ENCODE data around the gene PIBF1.
"Not testable (repeated sequence)": the region's sequence is repeated elsewhere in the genome, so short reads cannot be mapped to it uniquely, and the experiment has no call there.

PIBF1 gene

DNA sequence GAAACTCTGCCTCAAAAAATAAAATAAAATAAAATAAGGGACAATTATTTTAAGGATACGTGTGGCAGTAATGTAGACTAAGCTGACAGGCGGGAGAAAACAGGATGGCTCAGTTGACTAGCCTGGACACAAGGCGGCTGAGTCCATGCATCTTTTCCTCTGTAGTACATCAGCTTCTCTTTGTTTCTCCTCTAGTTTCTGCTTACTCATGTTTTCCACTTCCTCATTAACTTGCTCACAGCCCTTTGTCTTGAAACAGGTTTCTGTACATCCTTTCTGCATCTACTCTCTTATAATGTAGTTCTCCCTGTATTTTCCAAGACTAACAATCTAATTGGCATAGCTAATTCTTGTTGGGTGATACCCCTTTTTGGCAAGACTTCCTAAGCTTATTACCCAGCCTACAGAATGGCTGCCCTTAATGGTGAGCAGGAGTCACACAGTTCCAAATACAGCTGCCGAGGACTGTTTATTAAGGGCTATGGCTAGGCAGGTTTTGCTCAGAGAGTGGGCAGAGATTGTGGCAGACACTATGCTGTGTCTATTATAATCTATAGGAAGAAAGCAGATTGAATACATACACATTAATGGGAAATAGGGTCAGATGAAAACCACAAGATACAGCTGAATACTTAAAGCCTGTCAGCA is 218.2 kb downstream of the PIBF1 start:
- no peak for DNase-seq (ENCODE audit: low read depth in 3 of 3, low spot score in 1 of 3)

DNA sequence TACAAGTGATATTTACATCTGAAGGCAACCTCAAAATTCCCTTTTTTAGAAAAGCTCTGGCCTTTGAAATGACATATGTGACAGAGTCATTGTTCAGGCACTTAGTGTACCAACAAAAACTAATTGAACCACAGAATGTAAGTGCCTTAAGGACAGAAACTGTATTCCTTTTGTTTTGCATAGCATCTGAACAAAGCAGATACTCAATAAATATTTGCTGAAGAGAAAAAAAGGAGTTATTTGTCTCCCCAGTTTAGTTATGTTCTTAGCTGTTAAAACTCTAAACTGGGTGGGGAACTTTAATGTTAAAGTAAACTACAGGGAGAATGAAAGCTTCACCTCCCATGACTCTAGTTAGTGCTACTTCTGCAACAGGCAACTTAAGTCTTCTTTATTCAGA is 220.0 kb downstream of the PIBF1 start:
- DNase-seq (ENCODE audit: low read depth in 3 of 3, low spot score in 1 of 3): no peak

- DNase-seq (ENCODE audit: low read depth in 3 of 3, low spot score in 1 of 3): no peak
Measured at GRCh38 chr13:73011751-73012150, 229.8 kb downstream of the PIBF1 start.

GRCh38 chr13:73015805-73016204 is 233.9 kb downstream of the PIBF1 start:
- DNase-seq (ENCODE audit: low read depth in 3 of 3, low spot score in 1 of 3): no peak

DNA sequence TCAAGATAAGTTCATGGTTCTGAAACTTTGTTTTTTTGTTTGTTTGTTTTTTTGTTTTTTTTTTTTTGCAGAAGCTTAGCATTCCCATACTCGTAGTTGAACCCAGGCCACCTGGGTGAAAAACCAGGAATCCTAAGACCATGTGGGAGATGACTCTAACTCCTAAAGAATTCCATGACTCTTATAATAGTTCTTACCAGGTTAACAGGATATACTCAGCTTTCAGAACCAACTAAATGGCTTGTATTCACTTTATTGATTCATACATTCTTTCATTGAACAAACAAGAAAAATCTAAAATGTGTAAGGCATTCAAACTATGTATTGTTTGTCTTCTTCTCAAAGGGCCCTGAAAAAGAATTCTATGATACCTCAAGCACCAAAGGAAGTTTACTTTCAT is 236.4 kb downstream of the PIBF1 start:
- no peak for DNase-seq (ENCODE audit: low read depth in 3 of 3, low spot score in 1 of 3)

GRCh38 chr13:73025217-73026012 is 243.5 kb downstream of the PIBF1 start:
- no peak for DNase-seq (ENCODE audit: low read depth in 3 of 3, low spot score in 1 of 3)

DNA sequence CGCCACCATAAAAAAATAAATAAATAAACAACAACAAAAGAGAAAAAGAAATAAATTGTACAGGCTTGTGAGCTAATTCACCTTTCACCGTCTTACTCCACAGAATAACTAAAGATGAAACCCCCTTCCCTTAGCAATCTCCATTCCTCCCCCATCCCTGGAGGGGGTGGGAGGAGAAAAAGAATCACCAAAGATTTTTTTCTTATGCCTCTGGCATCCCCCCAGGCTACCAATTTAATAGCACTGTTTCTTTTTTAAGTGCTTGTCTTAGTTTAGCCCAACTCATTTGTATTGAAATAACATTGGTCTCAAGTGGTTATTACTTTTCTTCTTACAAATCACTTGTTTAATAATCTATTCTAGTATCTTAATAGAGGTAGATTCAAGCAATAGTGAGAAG is 253.0 kb downstream of the PIBF1 start:
- DNase-seq (ENCODE audit: low read depth in 3 of 3, low spot score in 1 of 3): no peak

- no peak for DNase-seq (ENCODE audit: low read depth in 3 of 3, low spot score in 1 of 3)
Measured at GRCh38 chr13:73035660-73036059, 253.7 kb downstream of the PIBF1 start.

- no peak for DNase-seq (ENCODE audit: low read depth in 3 of 3, low spot score in 1 of 3)
Measured at GRCh38 chr13:73036566-73036965, 254.6 kb downstream of the PIBF1 start.

- DNase-seq (ENCODE audit: low read depth in 3 of 3, low spot score in 1 of 3): no peak
Measured at GRCh38 chr13:73038064-73038463, 256.1 kb downstream of the PIBF1 start.

GRCh38 chr13:73039201-73040108 is 257.5 kb downstream of the PIBF1 start:
- no peak for DNase-seq (ENCODE audit: low read depth in 3 of 3, low spot score in 1 of 3)

DNA sequence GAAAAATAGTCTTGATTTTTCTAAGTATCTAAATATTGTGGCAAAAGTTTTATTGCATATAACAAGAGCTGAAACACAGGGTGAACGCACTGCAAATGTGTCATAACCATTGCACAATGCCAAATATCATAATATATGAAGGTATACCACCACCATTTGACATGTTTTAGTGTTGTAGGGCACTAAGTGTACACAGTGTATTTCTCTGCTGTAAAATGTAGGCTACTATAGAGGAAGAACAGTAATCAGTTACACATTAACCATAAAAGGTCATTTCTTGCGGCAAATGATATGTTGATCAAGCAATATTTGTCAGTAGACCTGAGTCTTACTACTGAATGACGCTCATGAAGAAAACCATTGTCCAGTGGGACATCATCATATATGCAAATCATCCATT is 258.6 kb downstream of the PIBF1 start:
- DNase-seq (ENCODE audit: low read depth in 3 of 3, low spot score in 1 of 3): no peak

GRCh38 chr13:73040968-73041596 is 259.1 kb downstream of the PIBF1 start:
- no peak for DNase-seq (ENCODE audit: low read depth in 3 of 3, low spot score in 1 of 3)

GRCh38 chr13:73045031-73045430 is 263.1 kb downstream of the PIBF1 start:
- DNase-seq (ENCODE audit: low read depth in 3 of 3, low spot score in 1 of 3): no peak

DNA sequence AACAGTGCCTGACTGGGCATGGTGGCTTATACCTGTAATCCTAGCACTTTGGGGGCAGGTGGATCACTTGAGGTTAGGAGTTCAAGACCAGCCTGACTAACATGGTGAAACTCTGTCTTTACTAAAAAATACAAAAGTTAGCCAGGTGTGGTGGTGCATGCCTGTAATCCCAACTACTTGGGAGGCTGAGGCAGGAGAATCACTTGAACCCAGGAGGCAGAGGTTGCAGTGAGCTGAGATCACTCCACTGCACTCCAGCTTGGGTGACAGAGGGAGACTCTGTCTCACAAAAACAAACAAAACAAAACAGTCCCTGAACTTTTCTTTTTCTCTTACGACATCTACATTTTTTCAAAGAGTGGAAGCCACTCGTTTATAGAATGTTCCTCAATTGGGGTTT is 266.7 kb downstream of the PIBF1 start:
- not testable (repeated sequence) for DNase-seq (ENCODE audit: low read depth in 3 of 3, low spot score in 1 of 3)

GRCh38 chr13:73054712-73055111 is 272.8 kb downstream of the PIBF1 start:
- no peak for DNase-seq (ENCODE audit: low read depth in 3 of 3, low spot score in 1 of 3)

DNA sequence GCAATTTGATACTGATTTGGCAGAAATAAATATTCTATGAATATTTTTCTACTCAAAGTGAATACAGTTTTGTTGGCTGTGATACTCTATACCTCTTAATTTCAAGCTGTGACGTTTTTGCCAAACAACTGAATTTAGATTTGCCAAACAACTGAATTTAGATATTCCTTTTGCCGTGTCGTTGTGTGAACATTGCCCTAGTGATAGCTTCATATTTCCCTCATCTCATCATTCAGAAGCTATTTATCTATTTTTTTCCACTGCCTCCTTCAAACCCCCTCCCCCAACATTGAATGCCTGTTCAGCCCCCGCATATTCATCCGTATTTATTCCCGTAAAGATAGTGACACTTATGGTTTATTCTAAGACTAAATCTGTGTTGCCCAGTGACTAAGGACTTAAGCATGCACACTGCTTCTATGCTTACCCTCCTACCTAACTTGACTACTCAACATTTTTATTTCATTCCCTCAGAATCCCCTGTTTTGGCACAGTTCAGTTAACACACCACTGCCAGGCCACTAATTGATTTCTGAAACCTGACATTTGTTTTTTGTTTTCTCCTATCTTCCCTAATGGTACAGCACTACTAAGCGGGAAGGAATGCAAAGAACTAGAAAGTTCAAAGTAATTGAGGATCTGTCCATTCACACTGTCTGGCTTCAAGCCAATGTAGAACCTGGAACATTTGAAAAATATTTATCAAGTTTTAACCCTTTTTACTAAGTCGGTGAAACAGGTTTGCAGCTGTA is 274.1 kb downstream of the PIBF1 start:
- DNase-seq (ENCODE audit: low read depth in 3 of 3, low spot score in 1 of 3): no peak

DNA sequence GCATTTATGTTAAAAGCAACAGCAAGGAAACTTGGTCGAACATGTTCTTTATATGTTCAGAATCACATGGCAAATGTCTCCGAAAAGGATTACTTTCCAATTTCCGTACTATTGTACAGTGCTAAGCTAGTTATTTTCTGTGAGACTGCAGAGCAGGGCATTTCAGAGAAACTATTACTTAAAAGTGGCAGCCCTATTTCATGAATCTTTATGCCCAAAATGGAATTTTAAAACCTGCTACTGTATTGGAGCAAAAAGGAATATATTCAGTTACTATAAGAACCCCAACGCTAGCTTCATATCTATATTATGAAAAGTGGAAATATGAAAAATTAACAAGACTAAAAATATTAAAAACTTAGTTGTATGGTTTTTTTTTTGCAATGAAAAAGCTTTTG is 274.6 kb downstream of the PIBF1 start:
- no peak for DNase-seq (ENCODE audit: low read depth in 3 of 3, low spot score in 1 of 3)

- no peak for DNase-seq (ENCODE audit: low read depth in 3 of 3, low spot score in 1 of 3)
Measured at GRCh38 chr13:73057284-73058063, 275.5 kb downstream of the PIBF1 start.

GRCh38 chr13:73058064-73058313 is 276.1 kb downstream of the PIBF1 start:
- no peak for DNase-seq (ENCODE audit: low read depth in 3 of 3, low spot score in 1 of 3)
